T-cell (primary cell): ENCODE data around the gene SHC1. TPM values are rescaled to one million over a fixed set of nuclear protein-coding genes. Genes with fewer than 3 reads are reported as not detected.

Experiments
- ATAC-seq, 4 experiments: fragments of 200-7000 bp in 3 of 4; fragments of 150-1000 bp in 1 of 4; cut with Tn5 transposase; replicated peaks in 1 of 4; 1 replicate in 3 of 4; 2 replicates in 1 of 4; pipeline ENCODE4 v1.10.0; 2021; ENCODE audit warnings: moderate library complexity in 3 of 4, mild to moderate bottlenecking in 2 of 4, moderate number of reproducible peaks in 1 of 4
- CTCF ChIA-PET, 2 donors: fragments of 300-600 bp; sonication (Branson Sonifier 250); formaldehyde crosslinking; loops; one replicate each; lab custom pipeline; 2022; ENCODE audit warnings: antibody characterized with exemption in 2 of 2; lab: Charles Lee
- POLR2A ChIA-PET, 2 donors: fragments of 300-600 bp; sonication (Branson Sonifier 250); formaldehyde crosslinking; loops; one replicate each; lab custom pipeline; 2022; ENCODE audit warnings: antibody characterized with exemption in 2 of 2; lab: Charles Lee
- DNase-seq, 35 experiments: peaks; one replicate each; pipeline versions ENCODE4 v3.0.0 to v3.0.0-alpha.2; 2013 to 2023
- H3K27ac ChIP-seq: one replicate; pipeline ENCODE4 v1.5.1; 2013; ENCODE audit warnings: low read length
- H3K27me3 ChIP-seq, 2 experiments: replicated peaks in 1 of 2; 1 replicate in 1 of 2; 2 replicates in 1 of 2; pipeline versions ENCODE4 v1.6.1 to v1.7.0; 2013; ENCODE audit warnings: low read length in 1 of 2, mixed read lengths in 1 of 2; ENCODE audit not compliant: control insufficient read depth in 2 of 2, insufficient read depth in 2 of 2; ENCODE audit errors: extremely low read depth in 1 of 2
- H3K36me3 ChIP-seq, 2 donors: 1 replicate in 1 of 2; 2 replicates in 1 of 2; pipeline versions ENCODE4 v1.6.1 to v1.7.0; 2013; ENCODE audit warnings: low read length in 1 of 2; ENCODE audit not compliant: control insufficient read depth in 2 of 2, insufficient read depth in 1 of 2; ENCODE audit errors: extremely low read depth in 1 of 2
- H3K4me1 ChIP-seq, 2 experiments: 1 replicate in 1 of 2; 2 replicates in 1 of 2; pipeline versions ENCODE4 v1.6.1 to v1.7.0; 2013; ENCODE audit warnings: low read length in 2 of 2, mixed read lengths in 1 of 2; ENCODE audit not compliant: insufficient read depth in 2 of 2, control insufficient read depth in 1 of 2; ENCODE audit errors: extremely low read depth in 1 of 2
- H3K4me3 ChIP-seq, 2 donors: 1 replicate in 1 of 2; 2 replicates in 1 of 2; pipeline versions ENCODE4 v1.5.1 to v1.7.0; 2013; ENCODE audit warnings: mild to moderate bottlenecking in 2 of 2, low read length in 1 of 2, moderate library complexity in 1 of 2; ENCODE audit not compliant: control insufficient read depth in 1 of 2; ENCODE audit errors: extremely low read depth in 1 of 2
- H3K9me3 ChIP-seq: 2 replicates; pipeline ENCODE4 v1.7.0; 2013
- H3K27ac Mint-ChIP-seq, 2 donors: one replicate each; pipeline ENCODE4 v1.8.0; 2020 to 2021; ENCODE audit warnings: mild to moderate bottlenecking in 2 of 2, mixed read lengths in 2 of 2
- H3K27me3 Mint-ChIP-seq, 2 donors: one replicate each; pipeline ENCODE4 v1.8.0; 2021 to 2022; ENCODE audit warnings: mixed read lengths in 2 of 2
- H3K36me3 Mint-ChIP-seq: one replicate; pipeline ENCODE4 v1.8.0; 2021; ENCODE audit warnings: mixed read lengths
- H3K4me1 Mint-ChIP-seq, 3 donors: one replicate each; pipeline ENCODE4 v1.8.0; 2020 to 2022; ENCODE audit warnings: mixed read lengths in 3 of 3, mild to moderate bottlenecking in 1 of 3
- H3K4me3 Mint-ChIP-seq, 3 donors: one replicate each; pipeline ENCODE4 v1.8.0; 2020 to 2022; ENCODE audit warnings: mild to moderate bottlenecking in 3 of 3, mixed read lengths in 3 of 3, moderate library complexity in 3 of 3
- H3K9me3 Mint-ChIP-seq, 3 donors: one replicate each; pipeline ENCODE4 v1.8.0; 2020 to 2022; ENCODE audit warnings: mixed read lengths in 3 of 3
- WGBS: methylation state at CpG from one replicate; pipeline ENCODE4 v1.1.5; 2013; ENCODE audit warnings: missing lambda C conversion rate; ENCODE audit not compliant: insufficient coverage; 5-methylcytosine and 5-hydroxymethylcytosine counted together
- total RNA-seq, 35 experiments: library from RNA in 6 of 35; stranded (reverse) in 6 of 35; fragments of 120-200 nt in 1 of 35; gene quantifications; one replicate each; pipeline versions ENCODE4 v1.2.1 to v1.2.4 and lab custom pipeline; 2013 to 2026

Gene SHC1
- total RNA-seq, 5 donors from 2014 or later (not counting 1 experiment from before 2014, with no cell fraction given), result 61.3 to 88.2 (median 76.8) TPM

GRCh38 chr1:154969860-154970452 is 591 bp downstream of the SHC1 start:
- WGBS, result 85% methylated on average over 9 of the region's 22 CpGs
- peaks cover 25% of the 10 kb centered on the region for H3K36me3 Mint-ChIP-seq

GRCh38 chr1:154969246-154969645 is 1.3 kb downstream of the SHC1 start:
- ATAC-seq (no peak), DNase-seq (no peak)
- ChIA-PET POLR2A (interaction anchor here (1.0 to 1.4 kb wide), 2 partner anchors 14 to 47 kb away, joined by 3 to 4 read pairs; partner anchors contain the start of gene PBXIP1 (in 1 of the 2)), CTCF (interaction anchor here in 1 of 2 donors (1.1 kb wide), 1 partner anchor 10 kb away, joined by 3 read pairs; no protein-coding TSS in a partner anchor)
- Histone ChIP-seq H3K27me3 (no peaks in the 10 kb centered on the region), H3K9me3 (no peaks in the 10 kb centered on the region), H3K36me3 (peaks cover 9 to 72% of the 10 kb centered on the region in 2 donors), H3K4me3 (no peak overlapping the region), H3K4me1 (peaks cover 5 to 55% of the 10 kb centered on the region in 2 experiments), H3K27ac (no peak overlapping the region)
- H3K36me3 Mint-ChIP-seq, result peaks cover 29% of the 10 kb centered on the region
- H3K27ac Mint-ChIP-seq, result peak overlapping the region; percentile 22 to 77
- no peaks in the 10 kb centered on the region for H3K27me3 Mint-ChIP-seq
- WGBS, result 100% methylated on average over 1 of the region's 5 CpGs
- no peaks in the 10 kb centered on the region for H3K9me3 Mint-ChIP-seq
- peaks cover 22 to 39% (median 24%) of the 10 kb centered on the region in 3 donors for H3K4me1 Mint-ChIP-seq
- H3K4me3 Mint-ChIP-seq, result no peak overlapping the region

More at GRCh38 chr1:154969860-154970452, 591 bp downstream of the SHC1 start:
- Mint-ChIP-seq H3K27me3 (no peaks in the 10 kb centered on the region), H3K9me3 (no peaks in the 10 kb centered on the region), H3K4me1 (peaks cover 21 to 39% (median 24%) of the 10 kb centered on the region in 3 donors), H3K4me3 (no peak overlapping the region), H3K27ac (peak overlapping the region; percentile 22 to 77)
- no peak overlapping the region for H3K4me3 ChIP-seq
- H3K27ac ChIP-seq, result no peak overlapping the region
- ATAC-seq (no peak), DNase-seq (no peak)
- peaks cover 5 to 51% of the 10 kb centered on the region in 2 experiments for H3K4me1 ChIP-seq
- no peaks in the 10 kb centered on the region for H3K9me3 ChIP-seq
- peaks cover 7 to 66% of the 10 kb centered on the region in 2 donors for H3K36me3 ChIP-seq
- POLR2A ChIA-PET, result interaction anchor here (0.5 to 1.4 kb wide), 2 partner anchors 14 to 30 kb away, joined by 3 to 4 read pairs; partner anchors contain the start of gene PBXIP1 (in 1 of the 2)
- no peaks in the 10 kb centered on the region for H3K27me3 ChIP-seq
- CTCF ChIA-PET, result interaction anchor here in 1 of 2 donors (1.1 kb wide), 1 partner anchor 9 kb away, joined by 3 read pairs; no protein-coding TSS in a partner anchor

GRCh38 chr1:154968731-154969130 is 1.8 kb downstream of the SHC1 start:
- no peaks in the 10 kb centered on the region for H3K27me3 Mint-ChIP-seq
- no CpG with 5 or more reads among the region's 3 CpGs for WGBS
- peaks cover 32% of the 10 kb centered on the region for H3K36me3 Mint-ChIP-seq
- ChIA-PET CTCF (no interaction called here), POLR2A (interaction anchor here (0.5 to 1.0 kb wide), 3 partner anchors 13 to 571 kb away, joined by 3 to 6 read pairs (median 3); partner anchors contain the start of gene PBXIP1 (in 1 of the 2))
- H3K9me3 Mint-ChIP-seq, result no peaks in the 10 kb centered on the region
- H3K4me1 ChIP-seq, result peaks cover 7 to 54% of the 10 kb centered on the region in 2 experiments
- no peaks in the 10 kb centered on the region for H3K27me3 ChIP-seq
- H3K36me3 ChIP-seq, result peaks cover 13 to 77% of the 10 kb centered on the region in 2 donors
- no peak overlapping the region for H3K4me3 Mint-ChIP-seq
- peaks cover 25 to 42% (median 27%) of the 10 kb centered on the region in 3 donors for H3K4me1 Mint-ChIP-seq
- ATAC-seq (no peak), DNase-seq (no peak)
- H3K9me3 ChIP-seq, result no peaks in the 10 kb centered on the region
- H3K27ac ChIP-seq, result peak overlapping the region; percentile 21
- peak overlapping the region; percentile 16 to 77 for H3K27ac Mint-ChIP-seq
- no peak overlapping the region for H3K4me3 ChIP-seq

GRCh38 chr1:154967331-154967950 is 3.1 kb downstream of the SHC1 start:
- Mint-ChIP-seq H3K9me3 (no peaks in the 10 kb centered on the region), H3K4me1 (peaks cover 31 to 45% (median 37%) of the 10 kb centered on the region in 3 donors), H3K36me3 (peaks cover 34% of the 10 kb centered on the region), H3K27ac (peak overlapping the region; percentile 36 to 55), H3K27me3 (no peaks in the 10 kb centered on the region), H3K4me3 (no peak overlapping the region)
- no peak overlapping the region for H3K27ac ChIP-seq
- H3K4me1 ChIP-seq, result peaks cover 10 to 53% of the 10 kb centered on the region in 2 experiments
- POLR2A ChIA-PET, result interaction anchor here in 1 of 2 donors (0.6 kb wide), 2 partner anchors 14 to 28 kb away, joined by 3 to 9 read pairs; no protein-coding TSS in a partner anchor
- H3K4me3 ChIP-seq, result no peak overlapping the region
- WGBS, result 87% methylated on average over 4 of the region's 5 CpGs
- peaks cover 21 to 86% of the 10 kb centered on the region in 2 donors for H3K36me3 ChIP-seq
- ATAC-seq (no peak), DNase-seq (no peak)
- CTCF ChIA-PET, result interaction anchor here in 1 of 2 donors (1.2 kb wide), 1 partner anchor 49 kb away, joined by 3 read pairs; no protein-coding TSS in a partner anchor
- H3K9me3 ChIP-seq, result no peaks in the 10 kb centered on the region
- no peaks in the 10 kb centered on the region for H3K27me3 ChIP-seq

- Histone ChIP-seq H3K36me3 (peaks cover 21 to 79% of the 10 kb centered on the region in 2 donors), H3K9me3 (no peaks in the 10 kb centered on the region), H3K27ac (no peak overlapping the region), H3K27me3 (no peaks in the 10 kb centered on the region), H3K4me1 (peaks cover 10 to 46% of the 10 kb centered on the region in 2 experiments), H3K4me3 (no peak overlapping the region)
- Mint-ChIP-seq H3K27ac (no peak overlapping the region), H3K9me3 (no peaks in the 10 kb centered on the region), H3K27me3 (no peaks in the 10 kb centered on the region), H3K4me3 (no peak overlapping the region), H3K4me1 (peaks cover 27 to 38% (median 34%) of the 10 kb centered on the region in 3 donors), H3K36me3 (peaks cover 29% of the 10 kb centered on the region)
- CTCF ChIA-PET, result interaction anchor here in 1 of 2 donors (0.5 to 1.2 kb wide), 3 partner anchors 50 to 345 kb away, joined by 3 read pairs; no protein-coding TSS in a partner anchor
- no peak for DNase-seq
- WGBS, result no CpG with 5 or more reads among the region's 7 CpGs
- POLR2A ChIA-PET, result no interaction called here
- no peak for ATAC-seq
Measured at GRCh38 chr1:154966111-154966510, 4.4 kb downstream of the SHC1 start.

GRCh38 chr1:154964359-154964758 is 6.2 kb downstream of the SHC1 start:
- H3K36me3 Mint-ChIP-seq, result peaks cover 25% of the 10 kb centered on the region
- H3K4me3 Mint-ChIP-seq, result no peak overlapping the region
- ChIA-PET CTCF (interaction anchor here in 1 of 2 donors (0.6 to 1.1 kb wide), 2 partner anchors 9 to 88 kb away, joined by 5 to 6 read pairs; partner anchors contain the start of gene PBXIP1), POLR2A (no interaction called here)
- H3K4me1 ChIP-seq, result peaks cover 19 to 47% of the 10 kb centered on the region in 2 experiments
- H3K27ac ChIP-seq, result no peak overlapping the region
- 100% methylated on average over 2 of the region's 6 CpGs for WGBS
- no peak for DNase-seq
- no peak overlapping the region for H3K4me3 ChIP-seq
- H3K4me1 Mint-ChIP-seq, result peaks cover 32 to 43% (median 39%) of the 10 kb centered on the region in 3 donors
- no peaks in the 10 kb centered on the region for H3K27me3 ChIP-seq
- H3K9me3 ChIP-seq, result no peaks in the 10 kb centered on the region
- H3K27me3 Mint-ChIP-seq, result no peaks in the 10 kb centered on the region
- peaks cover 21 to 67% of the 10 kb centered on the region in 2 donors for H3K36me3 ChIP-seq
- H3K9me3 Mint-ChIP-seq, result no peaks in the 10 kb centered on the region
- ATAC-seq, result no peak
- peak overlapping the region; percentile 43 to 55 for H3K27ac Mint-ChIP-seq
